ENCODE results near the gene TXK.

TXK gene

DNA sequence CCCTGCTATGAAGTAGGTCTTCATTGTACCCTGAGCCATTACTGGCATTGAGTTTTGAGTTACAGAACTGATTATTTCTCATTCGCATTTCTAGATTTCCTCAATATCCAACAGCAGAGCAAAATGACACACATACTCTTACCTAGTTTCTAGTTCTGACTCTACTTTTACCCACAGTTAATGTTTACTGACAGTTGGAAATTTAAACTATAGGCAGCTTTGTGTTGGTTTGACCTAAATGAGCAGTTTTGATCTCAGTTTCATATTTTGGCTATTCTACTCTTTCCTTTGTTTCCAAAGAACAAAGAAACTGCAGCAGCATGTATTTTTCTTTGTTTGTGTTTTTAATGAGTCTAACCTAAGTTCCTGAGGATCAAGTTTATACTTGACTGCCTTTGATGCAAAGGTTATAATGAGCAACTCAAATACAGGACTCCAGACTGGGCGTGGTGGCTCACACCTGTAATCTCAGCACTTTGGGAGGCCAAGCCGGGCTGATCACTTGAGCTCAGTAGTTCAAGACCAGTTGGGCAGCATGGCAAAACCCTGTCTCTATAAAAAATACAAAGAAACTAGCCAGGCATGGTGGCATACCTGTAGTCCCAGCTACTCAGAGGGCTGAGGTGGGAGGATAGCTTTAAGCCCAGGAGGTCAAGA is 30.4 kb downstream of the TXK start:
- no peak for DNase-seq (ENCODE audit: low spot score)

DNA sequence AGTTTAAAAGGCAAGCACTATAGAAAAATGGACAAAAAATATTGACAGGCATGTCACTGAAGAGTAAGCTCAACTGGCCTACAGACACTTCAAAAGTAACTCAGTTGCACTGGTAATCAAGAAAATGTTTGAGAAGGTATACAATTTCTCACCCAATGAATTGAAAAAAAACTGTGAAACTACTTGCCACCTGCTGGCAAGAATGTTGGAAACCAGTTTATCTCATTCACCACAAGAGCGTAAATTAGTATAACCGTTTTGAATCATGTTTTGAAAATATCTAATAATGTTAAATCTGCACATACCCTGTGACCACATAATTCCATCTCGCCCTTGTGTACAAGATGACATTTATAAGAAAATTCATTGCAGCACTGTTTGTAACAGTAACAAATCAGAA is 31.7 kb downstream of the TXK start:
- no peak for DNase-seq (ENCODE audit: low spot score)

DNA sequence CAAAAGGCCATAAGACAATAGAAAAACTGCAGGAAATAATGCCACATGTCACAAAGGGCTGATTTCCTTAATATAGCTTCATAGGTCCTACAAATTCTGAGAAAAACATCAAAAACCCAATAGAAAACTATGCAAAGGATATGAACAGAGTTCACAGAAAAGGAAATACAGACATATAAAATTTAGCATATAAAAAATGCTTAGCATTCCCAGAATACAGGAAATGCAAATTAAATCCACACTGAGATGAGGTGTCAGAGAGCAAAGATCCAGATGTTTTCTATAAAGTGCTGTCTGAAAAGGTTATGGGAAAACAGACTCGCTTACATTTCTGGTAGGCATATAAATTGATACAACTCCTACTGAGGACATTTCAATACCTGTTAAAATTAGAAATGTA is 33.8 kb downstream of the TXK start:
- no peak for DNase-seq (ENCODE audit: low spot score)

DNA sequence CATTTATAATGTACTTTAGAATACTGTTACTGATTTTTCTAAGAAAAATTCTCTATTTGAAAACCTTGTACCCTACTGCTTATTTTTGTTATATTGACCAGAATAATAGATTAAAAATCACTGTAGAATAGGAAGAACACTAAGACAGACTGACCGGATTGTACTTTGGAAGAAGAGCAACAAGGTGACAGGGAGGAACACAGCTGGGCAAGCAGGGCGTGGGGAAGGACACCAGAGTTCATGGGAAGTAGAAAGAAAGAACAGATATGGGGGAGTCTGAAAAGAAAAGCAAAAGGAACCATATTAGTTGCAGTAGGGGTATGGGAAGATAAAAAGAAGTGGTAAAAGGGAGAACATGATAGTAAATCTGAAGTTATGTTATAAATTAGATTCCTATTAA is 38.6 kb downstream of the TXK start:
- DNase-seq (ENCODE audit: low spot score): no peak

DNA sequence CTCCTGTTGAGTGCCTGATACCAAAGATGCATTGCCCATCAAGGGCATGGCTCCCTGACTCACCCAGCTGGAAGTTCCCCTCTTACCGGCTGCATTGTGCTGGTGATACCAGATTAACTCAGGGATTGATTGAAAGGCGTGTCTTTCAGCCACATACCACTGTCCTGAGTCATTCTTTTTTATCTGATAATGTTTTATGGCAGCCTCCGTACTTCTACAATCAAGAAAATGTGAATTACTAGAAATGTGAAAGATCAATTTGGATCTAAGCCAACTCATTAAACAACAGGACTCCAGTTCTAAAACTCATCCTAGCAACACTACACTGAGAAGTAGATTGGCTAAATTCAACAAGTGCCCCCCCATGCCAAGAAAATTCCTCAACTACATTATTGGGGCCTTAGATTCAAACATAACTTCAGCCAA is 40.0 kb downstream of the TXK start:
- no peak for DNase-seq (ENCODE audit: low spot score)

DNA sequence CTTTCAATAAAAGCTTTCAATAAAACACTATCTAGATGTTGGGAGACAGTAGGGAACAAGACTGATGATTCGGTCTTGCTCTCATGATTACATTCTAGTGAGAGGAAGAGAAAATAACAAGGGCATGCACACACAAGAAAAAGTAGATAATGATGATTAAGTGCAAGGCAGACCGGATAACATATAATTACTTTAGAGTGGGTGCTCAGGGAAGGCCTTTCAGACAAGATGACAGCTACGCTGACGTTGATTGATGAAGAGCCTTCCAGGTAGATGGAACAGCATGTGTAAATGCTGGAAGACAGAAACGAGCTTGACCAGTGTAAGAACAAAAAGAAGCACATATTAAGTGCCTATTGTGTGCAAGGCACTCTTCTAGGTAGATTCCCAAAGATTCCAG is 43.4 kb downstream of the TXK start:
- DNase-seq (ENCODE audit: low spot score): no peak

DNA sequence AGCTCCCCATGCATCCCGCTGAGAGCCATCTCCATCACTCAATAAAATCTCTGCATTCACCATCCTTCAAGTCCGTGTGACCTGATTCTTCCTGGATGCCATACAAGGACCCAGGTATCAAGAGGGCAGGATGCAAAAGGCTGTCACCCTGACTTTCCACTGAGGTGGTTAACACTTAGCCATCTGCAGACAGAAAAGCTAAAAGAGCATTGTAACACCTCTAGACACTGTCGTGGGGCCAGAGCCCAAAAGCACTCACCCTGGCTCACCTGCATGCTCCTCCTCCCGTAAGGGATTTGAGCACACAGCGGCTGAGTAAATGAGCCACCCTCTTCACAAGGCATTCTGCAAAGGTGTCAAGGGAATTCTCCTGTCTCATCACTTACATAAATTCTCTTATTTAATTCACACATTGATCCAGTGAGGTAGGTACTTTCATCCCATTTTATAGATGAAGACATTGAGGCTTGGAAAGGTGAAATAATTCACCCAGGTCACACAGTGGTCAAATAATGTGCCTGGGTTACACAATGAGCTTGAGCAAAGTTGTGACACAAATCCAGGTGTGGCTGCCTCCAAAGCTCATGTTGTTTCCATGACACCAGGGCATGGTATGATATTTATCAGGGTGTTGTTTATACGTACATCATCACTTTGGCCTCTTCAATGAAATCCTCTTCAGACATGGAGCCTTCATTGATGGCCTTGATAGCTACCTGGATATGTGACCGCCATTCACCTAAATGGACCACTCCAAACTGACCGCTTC is 48.0 kb downstream of the TXK start:
- no peak for DNase-seq (ENCODE audit: low spot score)

DNA sequence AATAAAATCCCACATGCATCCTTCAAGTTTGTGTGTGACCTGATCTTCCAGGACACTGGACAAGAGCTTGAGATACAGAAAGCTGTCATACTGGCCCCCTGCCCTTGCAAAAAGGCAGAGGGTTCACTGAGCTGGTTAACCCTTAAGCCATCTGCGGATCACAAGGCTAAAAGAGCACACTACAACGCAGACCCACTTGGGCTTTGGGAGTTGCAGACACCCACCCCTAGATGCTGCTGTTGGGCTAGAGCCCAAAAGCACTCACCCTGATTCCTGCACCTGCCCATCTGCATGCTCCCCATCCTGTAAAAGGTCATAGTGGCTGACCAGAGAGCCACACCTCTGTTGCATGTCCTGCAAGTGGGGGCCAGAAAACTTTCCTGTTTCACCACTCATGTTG is 51.1 kb downstream of the TXK start:
- DNase-seq (ENCODE audit: low spot score): no peak

DNA sequence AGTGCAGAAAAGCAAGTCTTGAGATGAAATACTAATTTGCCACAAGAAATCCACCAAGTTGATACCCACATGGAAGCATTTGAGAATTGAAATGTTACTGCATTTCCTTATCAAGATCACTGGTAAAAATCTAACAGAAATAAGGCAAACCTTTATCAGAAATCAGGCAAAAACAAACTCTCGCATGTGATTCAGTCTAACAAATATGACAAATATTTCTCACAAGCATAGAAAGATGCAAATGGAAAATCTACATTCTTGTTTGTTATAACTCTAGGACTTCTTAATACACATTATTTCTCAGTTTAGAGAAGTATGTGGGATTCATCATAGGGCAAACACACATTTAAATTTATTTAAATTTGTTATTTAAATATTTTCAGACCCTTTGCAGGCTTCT is 52.9 kb downstream of the TXK start:
- no peak for DNase-seq (ENCODE audit: low spot score)

DNA sequence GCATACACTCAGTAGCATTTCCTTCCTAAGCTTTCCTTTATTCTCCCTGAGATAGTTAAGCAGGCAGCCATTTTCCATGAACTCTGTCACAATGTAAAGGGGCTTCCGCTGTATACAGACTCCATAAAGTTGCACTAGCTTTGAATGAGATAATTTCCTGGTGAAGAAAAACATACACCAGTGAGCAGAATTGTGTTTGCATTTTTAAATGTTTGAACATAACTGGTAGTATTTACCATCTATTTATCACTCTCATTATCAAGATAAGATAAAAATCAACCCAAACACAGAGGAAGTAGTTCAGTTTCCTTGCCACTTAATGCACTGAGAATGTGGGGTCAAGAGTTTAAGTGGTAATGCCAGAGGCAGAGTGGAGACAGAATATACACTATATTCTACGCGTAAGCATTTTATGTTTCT is 54.1 kb downstream of the TXK start:
- no peak for DNase-seq (ENCODE audit: low spot score)

DNA sequence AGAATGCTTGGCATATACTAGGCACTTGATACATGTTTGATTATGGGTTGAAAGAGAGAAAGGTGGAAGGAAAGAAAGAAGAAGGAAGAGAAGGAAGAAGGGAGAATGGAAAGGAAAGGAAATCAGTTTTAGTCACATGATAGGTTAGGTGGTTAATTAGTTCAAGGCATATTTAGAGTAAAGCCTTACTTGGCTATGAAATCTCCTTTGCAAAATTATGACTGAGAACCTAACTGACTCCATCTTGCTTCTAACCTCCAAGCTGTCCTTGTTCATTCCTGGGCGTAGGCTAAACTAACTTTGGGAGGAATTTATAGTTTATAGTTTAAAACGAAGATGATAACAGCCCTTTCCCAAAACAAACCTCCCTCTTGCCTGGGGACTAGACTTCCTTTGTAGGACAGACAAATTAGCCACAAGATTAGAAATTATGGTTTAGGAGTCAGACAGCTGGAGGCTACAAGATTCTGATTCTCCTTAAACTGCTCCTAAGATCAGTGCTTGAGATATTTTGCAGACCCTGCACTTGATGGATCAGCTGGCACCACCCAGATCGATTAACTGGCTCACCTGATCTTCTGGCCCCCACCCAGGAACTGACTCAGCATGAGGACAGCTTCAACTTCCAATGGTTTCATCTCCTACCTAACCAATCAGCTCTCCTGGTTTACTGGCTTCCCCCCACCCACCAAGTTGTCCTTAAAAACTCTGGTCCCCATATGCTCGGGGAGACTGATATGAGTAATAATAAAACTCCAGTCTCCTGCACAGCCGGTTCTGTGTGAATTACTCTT is 55.0 kb downstream of the TXK start:
- DNase-seq (ENCODE audit: low spot score): no peak

DNA sequence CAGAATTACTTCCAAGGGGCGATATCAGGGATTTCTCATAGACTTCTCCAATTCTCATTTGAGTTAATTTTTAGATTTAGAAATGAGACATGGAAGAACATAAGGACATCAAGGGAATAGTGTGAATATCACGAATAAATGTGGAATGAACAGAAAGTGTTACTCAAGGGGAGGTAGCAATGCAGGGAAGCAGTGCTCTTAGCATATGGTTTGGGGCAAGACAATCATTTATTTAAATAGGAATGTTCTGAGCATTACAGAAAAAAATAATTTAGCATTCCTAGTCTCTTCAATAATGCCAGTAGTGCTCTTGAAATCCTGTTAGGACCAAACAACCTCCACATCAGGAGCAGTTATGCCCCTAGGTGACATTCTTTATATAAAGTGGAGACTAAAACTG is 55.6 kb downstream of the TXK start:
- DNase-seq (ENCODE audit: low spot score): no peak

DNA sequence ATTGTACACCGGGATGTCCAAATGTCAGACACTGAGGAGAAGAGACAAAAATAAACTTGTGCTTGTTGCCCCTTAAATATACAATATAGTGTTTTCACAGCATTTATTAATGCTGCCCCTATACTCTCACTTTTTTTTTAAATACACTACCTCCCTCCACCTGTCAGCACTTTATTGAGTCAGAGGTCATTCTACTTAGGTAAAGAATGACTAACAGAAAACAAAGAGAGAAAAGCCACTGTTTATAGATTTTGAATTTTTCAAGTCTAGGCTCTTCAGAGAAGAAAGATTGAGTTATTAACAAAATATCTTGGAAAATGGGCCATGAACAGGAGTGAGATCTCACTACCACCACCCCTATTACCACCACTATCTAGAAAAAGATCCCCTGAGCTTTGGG is 59.4 kb downstream of the TXK start:
- no peak for DNase-seq (ENCODE audit: low spot score)

DNA sequence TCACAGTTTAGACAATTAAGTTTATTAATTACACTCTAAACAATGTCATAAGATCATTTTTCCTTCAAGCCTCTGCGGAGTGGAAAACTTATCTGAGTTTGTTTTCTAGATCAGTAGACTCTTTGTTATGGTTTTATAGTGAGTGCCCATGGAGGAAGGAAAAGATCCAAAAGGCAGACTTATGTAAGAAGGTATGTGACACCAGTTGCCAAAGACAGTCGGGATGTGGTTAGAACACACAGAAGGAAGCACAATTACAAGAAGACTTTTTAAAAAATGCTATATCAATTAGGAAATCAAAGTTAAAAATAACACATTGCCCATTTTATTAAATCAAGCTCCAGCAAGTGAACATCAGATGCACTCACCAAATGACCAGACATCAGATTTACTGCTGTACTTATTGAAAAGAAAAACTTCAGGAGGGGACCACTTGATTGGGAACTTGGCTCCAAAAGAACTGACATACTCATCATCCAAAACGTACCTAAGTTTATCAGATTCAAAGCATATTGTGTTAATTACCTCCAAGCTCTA is 60.4 kb downstream of the TXK start:
- DNase-seq (ENCODE audit: low spot score): no peak

DNA sequence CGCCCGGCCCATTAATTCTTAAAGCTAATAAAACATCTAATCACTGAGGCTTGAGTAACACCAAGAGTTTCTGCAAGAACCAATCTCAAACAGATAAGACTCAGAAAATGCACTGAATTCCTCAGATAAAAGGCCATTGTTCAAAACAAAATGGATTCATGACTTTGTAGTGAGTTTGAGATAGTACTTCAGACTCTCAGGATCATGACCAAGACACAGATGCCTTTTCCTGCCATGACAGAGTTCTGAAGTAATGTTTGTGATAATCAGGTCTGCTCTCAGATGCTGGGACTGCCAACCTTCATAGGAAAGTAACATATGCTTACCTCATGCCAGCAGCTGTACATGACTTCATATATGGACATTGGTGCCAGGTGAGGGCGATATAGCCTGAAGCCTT is 62.9 kb downstream of the TXK start:
- no peak for DNase-seq (ENCODE audit: low spot score)

DNA sequence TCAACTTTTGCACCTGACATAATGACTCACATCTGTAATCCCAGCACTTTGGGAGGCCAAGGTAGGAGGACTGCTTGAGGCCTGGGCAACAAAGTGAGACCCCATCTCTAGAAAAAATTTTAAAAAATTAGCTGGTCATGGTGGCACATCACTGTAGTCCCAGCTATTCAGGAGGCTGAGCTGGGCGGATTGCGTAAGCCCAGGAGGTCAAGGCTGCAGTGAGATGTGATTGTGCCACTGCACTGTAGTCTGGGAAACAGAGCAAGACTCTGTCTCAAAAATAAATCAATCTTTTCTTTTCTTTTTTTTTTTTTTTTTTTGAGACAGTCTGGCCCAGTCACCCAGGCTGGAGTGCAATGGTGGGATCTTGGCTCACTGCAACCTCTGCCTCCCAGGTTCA is 65.0 kb downstream of the TXK start:
- no peak for DNase-seq (ENCODE audit: low spot score)

DNA sequence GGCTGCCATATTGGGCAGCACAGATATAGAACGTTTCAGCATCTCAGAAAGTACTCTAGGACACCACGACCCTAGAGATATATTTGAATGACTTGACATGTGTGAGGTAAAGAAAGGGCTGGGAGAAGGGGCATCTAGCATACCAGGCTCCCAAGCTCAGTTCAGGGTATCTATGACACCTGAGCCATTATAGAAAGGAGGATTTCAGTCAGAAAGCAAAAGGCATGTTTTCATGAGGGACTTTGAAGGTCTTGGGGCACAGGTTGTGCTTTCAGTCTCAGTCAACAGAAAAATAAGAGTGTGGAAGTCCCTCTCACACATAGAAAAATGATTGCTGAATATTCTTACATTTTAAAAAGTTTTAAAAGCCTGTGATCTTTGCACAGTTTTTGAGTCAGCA is 65.9 kb downstream of the TXK start:
- DNase-seq (ENCODE audit: low spot score): no peak

DNA sequence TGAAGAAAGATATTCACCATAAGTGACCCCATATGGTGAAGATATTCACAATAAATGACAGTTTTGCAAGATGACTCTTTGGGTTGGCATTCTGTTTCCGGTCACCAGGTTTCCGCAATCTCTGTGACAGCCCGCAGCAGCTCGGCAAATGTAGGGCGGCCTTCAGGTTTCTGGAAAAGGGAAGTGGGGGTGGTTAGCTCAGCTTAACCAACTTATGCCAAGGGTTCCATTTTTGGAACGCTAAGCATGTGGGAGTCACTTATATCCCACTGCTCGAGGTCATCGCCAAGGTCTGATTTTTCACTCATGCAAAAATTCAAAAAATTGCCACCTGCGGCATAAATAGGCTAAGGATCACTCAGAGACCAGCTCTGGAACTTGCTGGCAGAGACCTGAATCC is 66.5 kb downstream of the TXK start:
- no peak for DNase-seq (ENCODE audit: low spot score)

DNA sequence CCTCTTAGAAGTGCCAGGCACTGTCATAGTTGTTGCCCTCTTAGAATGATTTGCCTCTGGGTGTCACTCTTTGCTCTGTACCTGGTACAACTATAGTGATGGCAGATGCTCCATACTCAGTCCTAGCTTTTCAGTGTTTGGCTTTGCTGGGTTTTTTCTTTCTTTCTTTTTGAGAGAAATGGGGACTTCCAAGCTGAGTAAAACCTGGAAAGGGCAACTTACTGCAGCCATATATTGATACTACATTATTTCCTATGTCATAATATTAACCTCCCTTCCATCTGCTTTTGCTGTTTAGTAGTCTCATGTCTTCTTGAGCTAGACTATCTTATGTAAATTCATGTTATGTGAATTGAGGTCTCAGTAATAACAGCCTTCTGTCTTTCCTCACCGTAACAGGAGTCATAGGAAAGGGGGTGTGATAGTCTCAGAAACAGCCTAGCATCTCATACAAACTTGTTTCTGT is 68.4 kb downstream of the TXK start:
- DNase-seq (ENCODE audit: low spot score): no peak

DNA sequence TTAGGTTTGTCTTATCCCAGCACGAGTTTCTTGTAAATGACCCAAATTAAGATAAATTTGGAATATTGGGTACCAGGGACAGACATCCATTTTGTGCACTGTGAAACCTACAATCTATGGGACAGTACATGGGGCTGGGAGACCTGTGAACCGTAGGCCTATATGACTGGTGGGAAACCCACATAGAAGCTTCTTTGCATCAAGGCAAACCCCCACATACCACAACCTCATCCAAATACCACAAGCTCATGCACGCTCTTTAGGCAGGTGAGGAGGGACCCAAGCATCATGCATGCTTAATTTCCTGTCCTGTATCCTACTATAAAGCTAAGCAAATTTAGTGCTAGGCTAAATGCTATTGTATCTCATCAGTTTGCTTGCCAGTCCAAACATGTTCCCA is 69.7 kb downstream of the TXK start:
- DNase-seq (ENCODE audit: low spot score): no peak

DNA sequence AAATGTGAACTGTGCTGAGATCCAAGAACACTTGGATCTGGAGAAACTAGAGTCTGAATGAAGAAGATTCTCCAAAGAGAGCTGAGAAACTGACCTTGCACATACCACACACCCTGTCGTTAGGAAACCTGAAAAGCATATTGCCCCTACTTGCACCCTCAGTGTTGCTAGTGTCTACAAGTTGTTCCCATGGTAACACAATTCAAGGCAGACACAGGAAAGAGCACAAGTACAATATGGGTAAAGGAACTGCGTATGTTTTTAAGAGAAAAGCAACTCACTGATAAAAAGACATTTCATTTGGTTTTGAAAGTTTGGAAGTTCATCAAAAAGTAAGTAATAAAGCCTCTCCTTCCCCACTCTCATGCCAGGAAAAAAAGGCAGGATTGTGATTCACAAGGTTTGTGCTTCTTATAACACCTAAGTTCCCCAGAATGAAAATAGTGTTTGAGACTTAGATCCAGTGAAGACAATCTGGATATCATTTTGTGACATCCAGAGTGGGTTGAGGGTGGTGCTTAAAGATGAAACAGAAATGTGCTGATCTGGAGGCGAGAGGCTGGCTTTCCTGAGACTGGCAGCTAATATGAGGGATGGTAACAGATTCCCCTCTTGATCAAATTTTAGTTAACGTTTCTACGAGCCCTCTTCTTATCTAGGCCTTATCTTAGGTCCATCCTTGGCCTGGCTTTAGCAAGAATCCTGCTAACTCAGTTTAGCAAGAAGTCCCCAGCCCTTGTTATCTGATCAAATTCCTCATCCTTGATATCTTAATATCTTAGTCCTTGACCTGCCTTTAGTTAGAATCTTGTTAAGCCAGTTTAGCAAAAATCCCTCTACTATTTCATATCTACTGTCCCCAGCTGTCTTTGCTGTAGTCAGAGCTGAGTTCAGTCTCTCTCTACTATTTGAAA is 75.2 kb downstream of the TXK start:
- DNase-seq (ENCODE audit: low spot score): no peak

DNA sequence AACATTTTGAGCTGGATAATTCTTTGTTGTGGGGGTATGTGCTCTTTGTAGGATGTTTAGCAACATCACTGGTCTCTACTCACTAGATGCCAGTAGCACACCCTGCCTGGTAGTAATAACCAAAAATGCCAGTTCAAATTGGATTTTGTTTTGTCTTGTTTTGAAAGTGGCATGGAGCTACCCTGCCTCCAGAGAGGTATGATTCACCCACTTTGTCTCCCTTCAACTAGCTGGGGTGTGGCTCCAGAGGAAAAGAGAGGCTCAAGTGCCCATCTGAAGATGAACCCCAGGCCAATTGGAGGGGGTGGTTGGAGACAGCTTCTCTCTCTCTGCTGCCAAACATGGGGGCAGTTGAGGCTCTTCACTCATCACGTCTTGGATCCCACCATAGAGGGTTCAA is 83.0 kb downstream of the TXK start:
- no peak for DNase-seq (ENCODE audit: low spot score)
